M059J (cell line): Measurements from ENCODE around the gene C6orf89. TPM values are rescaled to one million over a fixed set of nuclear protein-coding genes. Genes with fewer than 3 reads are reported as not detected.

Experiments used
- DNase-seq: peaks from one replicate; pipeline ENCODE4 v3.0.0-alpha.2; 2012; ENCODE audit warnings: low read depth
- total RNA-seq: library from RNA; depleted of rRNA; stranded (reverse); fragments of >200 nt; shearing (Covaris generic); gene quantifications from 2 replicates; pipeline ENCODE4 v1.2.3, GENCODE V29; 2014; rRNA removed

The C6orf89 gene
- total RNA-seq = 84.5 and 91.1 TPM in 2 replicates

GRCh38 chr6:36885461-36886401 is at the start of gene C6orf89:
C6orf89 (plus strand) TSS chr6:36885952; CDS start chr6:36899445, 13,493 bp downstream.
- peak; percentile 99 for DNase-seq

GRCh38 chr6:36836111-36837021 is 49.4 kb upstream of the C6orf89 start:
- no peak for DNase-seq

GRCh38 chr6:36837022-36837339 is 48.8 kb upstream of the C6orf89 start:
- no peak for DNase-seq

GRCh38 chr6:36837686-36838085 is 48.1 kb upstream of the C6orf89 start:
- DNase-seq = no peak

- DNase-seq = no peak
These were observed 46.6 kb upstream of the C6orf89 start, which contains the start of gene CPNE5 for GRCh38 chr6:36838896-36839748. CPNE5 (minus strand) TSS chr6:36839444; CDS start chr6:36839377, 67 bp downstream.

- DNase-seq = peak; percentile 51
These were observed 45.9 kb upstream of the C6orf89 start for GRCh38 chr6:36839749-36840431.

GRCh38 chr6:36840432-36841403 is 45.0 kb upstream of the C6orf89 start:
- DNase-seq = no peak

- DNase-seq = no peak
These were observed 44.0 kb upstream of the C6orf89 start for GRCh38 chr6:36841756-36842155.

- no peak for DNase-seq
These were observed 42.6 kb upstream of the C6orf89 start for GRCh38 chr6:36843170-36843569.

GRCh38 chr6:36844232-36845170 is 41.3 kb upstream of the C6orf89 start:
- DNase-seq = no peak

- DNase-seq = no peak
These were observed 40.5 kb upstream of the C6orf89 start for GRCh38 chr6:36845233-36845632.

- no peak for DNase-seq
These were observed 38.6 kb upstream of the C6orf89 start for GRCh38 chr6:36847152-36847551.

- DNase-seq = no peak
These were observed 37.8 kb upstream of the C6orf89 start for GRCh38 chr6:36847991-36848390.

GRCh38 chr6:36848658-36849441 is 36.9 kb upstream of the C6orf89 start:
- DNase-seq = no peak

- DNase-seq = no peak
These were observed 35.7 kb upstream of the C6orf89 start for GRCh38 chr6:36850021-36850420.

GRCh38 chr6:36851149-36851614 is 34.6 kb upstream of the C6orf89 start:
- peak; percentile 92 for DNase-seq

GRCh38 chr6:36851626-36852025 is 34.1 kb upstream of the C6orf89 start:
- DNase-seq = no peak
